ENCODE results near the gene CTSH. TPM values are rescaled to one million over a fixed set of nuclear protein-coding genes. Genes with fewer than 3 reads are reported as not detected.

CTSH gene
- total and polyA plus RNA-seq, 2 donors from 2014 or later: 201 to 1,628 TPM

DNA sequence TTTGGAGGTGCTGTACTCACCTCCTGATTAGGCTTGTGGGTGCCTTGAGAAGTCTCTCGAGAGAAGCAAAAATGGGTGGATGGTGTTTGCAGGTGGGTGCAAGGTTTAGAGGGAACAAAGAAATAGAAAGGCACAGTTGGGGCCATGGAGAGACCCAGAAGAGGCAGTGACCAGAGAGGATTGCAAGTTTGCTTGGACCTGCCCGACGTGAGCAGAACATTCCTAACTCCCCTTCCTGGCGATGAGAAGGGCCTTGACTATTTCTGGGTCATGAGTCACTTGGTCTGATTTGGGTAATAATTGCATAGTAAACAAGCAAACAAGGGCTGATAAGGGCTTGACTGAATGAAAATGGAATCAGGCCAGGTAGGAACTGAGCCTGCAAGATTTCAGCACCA, 7.0 kb upstream of the CTSH start:
- Histone ChIP-seq H3K9ac (ENCODE audit: low read length in 3 of 3) (peak overlapping the region in 1 of 3 donors; percentile 72), H3K9me3 (ENCODE audit: control insufficient read depth in 2 of 3, insufficient read depth in 1 of 3, low read length in 3 of 3) (no peaks in the 10 kb centered on the region), H3K27me3 (ENCODE audit: control insufficient read depth, insufficient read depth, low read length) (no peaks in the 10 kb centered on the region), H3K4me1 (ENCODE audit: control insufficient read depth in 2 of 3, insufficient read depth in 2 of 3, low read depth in 1 of 3, low read length in 3 of 3) (peaks cover 3 to 19% (median 17%) of the 10 kb centered on the region in 3 donors), H3K4me3 (ENCODE audit: low read length in 3 of 3) (peak overlapping the region in 1 of 3 donors; percentile 27), H3K36me3 (ENCODE audit: control insufficient read depth in 2 of 3, insufficient read depth in 3 of 3, low read length in 3 of 3) (no peaks in the 10 kb centered on the region), H3K27ac (ENCODE audit: low read depth in 2 of 2, low read length in 2 of 2) (peak overlapping the region; percentile 86 to 95)
- TF ChIP-seq, protein P1, sequence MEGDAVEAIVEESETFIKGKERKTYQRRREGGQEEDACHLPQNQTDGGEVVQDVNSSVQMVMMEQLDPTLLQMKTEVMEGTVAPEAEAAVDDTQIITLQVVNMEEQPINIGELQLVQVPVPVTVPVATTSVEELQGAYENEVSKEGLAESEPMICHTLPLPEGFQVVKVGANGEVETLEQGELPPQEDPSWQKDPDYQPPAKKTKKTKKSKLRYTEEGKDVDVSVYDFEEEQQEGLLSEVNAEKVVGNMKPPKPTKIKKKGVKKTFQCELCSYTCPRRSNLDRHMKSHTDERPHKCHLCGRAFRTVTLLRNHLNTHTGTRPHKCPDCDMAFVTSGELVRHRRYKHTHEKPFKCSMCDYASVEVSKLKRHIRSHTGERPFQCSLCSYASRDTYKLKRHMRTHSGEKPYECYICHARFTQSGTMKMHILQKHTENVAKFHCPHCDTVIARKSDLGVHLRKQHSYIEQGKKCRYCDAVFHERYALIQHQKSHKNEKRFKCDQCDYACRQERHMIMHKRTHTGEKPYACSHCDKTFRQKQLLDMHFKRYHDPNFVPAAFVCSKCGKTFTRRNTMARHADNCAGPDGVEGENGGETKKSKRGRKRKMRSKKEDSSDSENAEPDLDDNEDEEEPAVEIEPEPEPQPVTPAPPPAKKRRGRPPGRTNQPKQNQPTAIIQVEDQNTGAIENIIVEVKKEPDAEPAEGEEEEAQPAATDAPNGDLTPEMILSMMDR (IDR thresholded peaks at IDR 0.05; ENCODE audit: borderline replicate concordance, extremely low read depth, insufficient read depth): no peak
- DNase-seq: peak in 1 of 5 donors; percentile 14
- FAIRE-seq: no peak
- intact Hi-C loops (cut with DNase I): no loop called here

DNA sequence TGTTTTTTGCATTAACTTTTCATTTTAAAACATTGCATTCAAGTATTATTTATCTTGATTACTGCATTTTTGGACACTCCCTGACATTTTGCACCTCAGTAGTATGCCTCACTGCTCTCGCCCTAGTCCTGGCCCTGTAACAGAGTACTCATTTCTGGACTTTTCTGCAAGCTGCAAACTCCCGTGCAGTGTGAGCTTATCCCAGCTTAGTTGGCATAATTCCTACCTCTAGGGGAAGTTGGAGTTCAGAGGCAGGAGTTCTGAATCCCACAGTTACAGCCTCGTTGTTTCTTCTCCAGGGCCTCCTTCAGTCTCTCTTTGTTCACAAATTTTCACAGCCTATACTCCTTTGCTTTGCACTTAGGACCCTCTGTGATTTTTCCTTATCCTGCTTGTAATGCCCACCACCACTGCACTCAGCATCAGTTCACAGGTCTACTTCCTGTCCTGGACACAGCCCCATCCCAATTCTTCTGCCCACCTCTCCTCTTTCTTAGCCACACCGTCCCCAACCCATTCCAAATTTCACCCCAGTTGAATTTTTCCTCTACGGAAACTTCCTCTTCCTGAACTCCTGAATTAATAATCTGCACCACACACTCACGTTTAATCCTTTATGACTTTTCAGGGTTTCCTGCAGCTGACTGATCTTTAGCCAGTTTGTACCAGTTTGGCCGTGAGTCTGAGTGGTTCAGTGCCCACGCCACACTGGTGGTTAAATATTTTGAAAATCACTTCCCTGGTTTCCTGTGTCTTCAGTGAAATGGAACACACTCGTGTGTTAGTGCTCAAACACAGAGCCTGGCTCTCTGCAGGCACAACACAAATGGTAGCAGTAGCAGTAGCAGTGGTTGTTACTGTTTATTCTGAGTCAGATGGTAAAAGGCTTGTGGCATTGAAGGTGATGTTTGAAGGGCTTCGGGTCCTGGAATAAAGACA, 6.3 kb upstream of the CTSH start:
- Histone ChIP-seq H3K36me3 (ENCODE audit: control insufficient read depth in 2 of 3, insufficient read depth in 3 of 3, low read length in 3 of 3) (no peaks in the 10 kb centered on the region), H3K4me1 (ENCODE audit: control insufficient read depth in 2 of 3, insufficient read depth in 2 of 3, low read depth in 1 of 3, low read length in 3 of 3) (peaks cover 3 to 19% (median 17%) of the 10 kb centered on the region in 3 donors), H3K27me3 (ENCODE audit: control insufficient read depth, insufficient read depth, low read length) (no peaks in the 10 kb centered on the region), H3K9me3 (ENCODE audit: control insufficient read depth in 2 of 3, insufficient read depth in 1 of 3, low read length in 3 of 3) (no peaks in the 10 kb centered on the region), H3K9ac (ENCODE audit: low read length in 3 of 3) (peak overlapping the region in 1 of 3 donors; percentile 72), H3K4me3 (ENCODE audit: low read length in 3 of 3) (peak overlapping the region in 1 of 3 donors; percentile 27), H3K27ac (ENCODE audit: low read depth in 2 of 2, low read length in 2 of 2) (peak overlapping the region; percentile 86 to 95)
- FAIRE-seq (no peak), DNase-seq (peak in 3 of 5 donors; percentile 23 to 65 (median 45))
- intact Hi-C loops (cut with DNase I): no loop called here
- TF ChIP-seq, protein P1 (IDR thresholded peaks at IDR 0.05; ENCODE audit: borderline replicate concordance, extremely low read depth, insufficient read depth): no peak

DNA sequence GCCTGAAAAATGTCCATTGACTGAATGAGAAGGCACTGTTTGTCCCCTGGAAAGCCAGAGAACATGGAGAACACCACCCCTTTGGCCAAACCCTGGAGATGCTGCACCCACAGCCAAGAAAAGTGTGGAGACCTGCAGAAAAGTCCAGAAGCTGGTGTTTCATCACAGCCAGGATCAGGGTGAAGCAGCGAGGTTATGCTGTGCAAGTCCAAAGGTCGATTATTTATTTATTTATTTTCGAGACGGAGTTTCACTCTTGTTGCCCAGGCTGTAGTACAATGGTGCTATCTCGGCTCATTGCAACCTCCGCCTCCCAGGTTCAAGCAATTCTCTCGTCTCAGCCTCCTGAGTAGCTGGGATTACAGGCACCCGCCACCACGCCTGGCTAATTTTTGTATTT, 5.5 kb upstream of the CTSH start:
- Histone ChIP-seq H3K9me3 (ENCODE audit: control insufficient read depth in 2 of 3, insufficient read depth in 1 of 3, low read length in 3 of 3) (no peaks in the 10 kb centered on the region), H3K4me3 (ENCODE audit: low read length in 3 of 3) (no peak overlapping the region), H3K9ac (ENCODE audit: low read length in 3 of 3) (no peak overlapping the region), H3K27me3 (ENCODE audit: control insufficient read depth, insufficient read depth, low read length) (no peaks in the 10 kb centered on the region), H3K36me3 (ENCODE audit: control insufficient read depth in 2 of 3, insufficient read depth in 3 of 3, low read length in 3 of 3) (no peaks in the 10 kb centered on the region), H3K27ac (ENCODE audit: low read depth in 2 of 2, low read length in 2 of 2) (peak overlapping the region; percentile 86 to 95), H3K4me1 (ENCODE audit: control insufficient read depth in 2 of 3, insufficient read depth in 2 of 3, low read depth in 1 of 3, low read length in 3 of 3) (peaks cover 3 to 19% (median 17%) of the 10 kb centered on the region in 3 donors)
- no peak for FAIRE-seq
- TF ChIP-seq, protein P1 (IDR thresholded peaks at IDR 0.05; ENCODE audit: borderline replicate concordance, extremely low read depth, insufficient read depth): no peak
- DNase-seq: no peak
- intact Hi-C loops (cut with DNase I): no loop called here
